OCI-LY1 (cell line): ENCODE measurements around the gene ERBB4.

Source experiments
- H2AFZ ChIP-seq: fragments of 200-600 bp; sonication (generic), shearing (Covaris generic); 2 replicates; pipeline ENCODE4 v1.6.0; 2014; ENCODE audit warnings: antibody characterized with exemption, mild to moderate bottlenecking, low read length
- H3F3A ChIP-seq: fragments of 200-600 bp; sonication (generic), shearing (Covaris generic); 2 replicates; pipeline ENCODE4 v1.6.0; 2014; ENCODE audit warnings: mild to moderate bottlenecking, antibody characterized with exemption, low read length, moderate library complexity; ENCODE audit not compliant: insufficient read depth
- H3K27ac ChIP-seq: fragments of 200-600 bp; sonication (generic); 2 replicates; pipeline ENCODE4 v1.5.1; 2014; ENCODE audit warnings: low read length, mixed run types, mild to moderate bottlenecking, low read depth; ENCODE audit not compliant: poor library complexity, severe bottlenecking
- H3K27me3 ChIP-seq: fragments of 200-600 bp; sonication (generic); 2 replicates; pipeline ENCODE4 v1.6.0; 2014; ENCODE audit warnings: antibody characterized with exemption, mild to moderate bottlenecking, low read length, moderate library complexity; ENCODE audit not compliant: insufficient read depth
- H3K36me3 ChIP-seq: fragments of 200-600 bp; sonication (generic); 2 replicates; pipeline ENCODE4 v1.6.1; 2014; ENCODE audit warnings: mild to moderate bottlenecking, antibody characterized with exemption, low read length, moderate library complexity, mixed read lengths; ENCODE audit not compliant: insufficient read depth
- H3K4me1 ChIP-seq: fragments of 200-600 bp; sonication (generic); 2 replicates; pipeline ENCODE4 v1.5.1; 2014; ENCODE audit warnings: mild to moderate bottlenecking, low read length, moderate library complexity; ENCODE audit not compliant: insufficient read depth, severe bottlenecking
- H3K4me2 ChIP-seq: fragments of 200-600 bp; sonication (generic), shearing (Covaris generic); 2 replicates; pipeline ENCODE4 v1.6.1; 2014; ENCODE audit warnings: low read length
- H3K4me3 ChIP-seq: fragments of 200-600 bp; sonication (generic); 2 replicates; pipeline ENCODE4 v1.5.1; 2014; ENCODE audit warnings: low read length, low read depth, mild to moderate bottlenecking, mixed read lengths; ENCODE audit not compliant: poor library complexity, severe bottlenecking
- H3K79me2 ChIP-seq: fragments of 200-600 bp; shearing (Covaris generic); 2 replicates; pipeline ENCODE4 v1.6.1; 2016; ENCODE audit warnings: mixed run types, low read length, mixed read lengths; ENCODE audit not compliant: insufficient read depth
- H3K9ac ChIP-seq: fragments of 200-600 bp; sonication (generic), shearing (Covaris generic); 2 replicates; pipeline ENCODE4 v1.6.1; 2014; ENCODE audit warnings: mild to moderate bottlenecking, low read length, mixed read lengths
- H3K9me2 ChIP-seq: fragments of 200-600 bp; sonication (generic), shearing (Covaris generic); 2 replicates; pipeline ENCODE4 v1.6.1; 2014; ENCODE audit warnings: low read depth, mild to moderate bottlenecking, low read length, mixed read lengths
- H3K9me3 ChIP-seq: fragments of 200-600 bp; shearing (Covaris generic); 2 replicates; pipeline ENCODE4 v1.6.1; 2014; ENCODE audit warnings: low read length, mixed read lengths
- H4K20me1 ChIP-seq: fragments of 200-600 bp; sonication (generic), shearing (Covaris generic); 2 replicates; pipeline ENCODE4 v1.6.0; 2016; ENCODE audit warnings: mild to moderate bottlenecking, low read length; ENCODE audit not compliant: insufficient read depth
- CTCF ChIP-seq: fragments of 200-600 bp; sonication (generic), shearing (Covaris generic); IDR thresholded peaks from 2 replicates; pipeline ENCODE4 v1.5.1; 2017; ENCODE audit warnings: mild to moderate bottlenecking, antibody characterized with exemption, low read length, moderate library complexity, mixed read lengths
- EZH2 ChIP-seq: fragments of 200-600 bp; sonication (generic), shearing (Covaris generic); IDR thresholded peaks from 2 replicates; pipeline ENCODE4 v1.8.0; 2017; ENCODE audit warnings: borderline replicate concordance, mixed run types, mild to moderate bottlenecking, antibody characterized with exemption, low read length, moderate library complexity, mixed read lengths

The ERBB4 gene

GRCh38 chr2:211864328-211864727, 674.3 kb downstream of the ERBB4 start:
- Histone ChIP-seq H3K27me3 (no peaks in the 10 kb centered on the region), H3K9me3 (no peaks in the 10 kb centered on the region), H3K27ac (no peak overlapping the region), H3F3A (0 out of 2 replicates have a peak, but pooled peaks cover 3% of the 10 kb centered on the region), H3K4me1 (no peaks in the 10 kb centered on the region), H3K9ac (no peak overlapping the region), H3K4me3 (no peak overlapping the region), H4K20me1 (no peaks in the 10 kb centered on the region), H3K79me2 (no peaks in the 10 kb centered on the region), H2AFZ (no peak overlapping the region), H3K4me2 (no peak overlapping the region), H3K36me3 (no peaks in the 10 kb centered on the region), H3K9me2 (no peaks in the 10 kb centered on the region)
- TF ChIP-seq CTCF, result no peak
- TF ChIP-seq EZH2, result no peak

- no peak overlapping the region for H3K4me2 ChIP-seq
- H3K36me3 ChIP-seq, result no peaks in the 10 kb centered on the region
- H3K27ac ChIP-seq, result no peak overlapping the region
- 0 out of 2 replicates have a peak, but pooled peaks cover 3% of the 10 kb centered on the region for H3F3A ChIP-seq
- no peak overlapping the region for H3K9ac ChIP-seq
- no peaks in the 10 kb centered on the region for H3K27me3 ChIP-seq
- TF ChIP-seq EZH2 (no peak), CTCF (no peak)
- no peaks in the 10 kb centered on the region for H3K79me2 ChIP-seq
- no peaks in the 10 kb centered on the region for H3K9me3 ChIP-seq
- no peaks in the 10 kb centered on the region for H3K4me1 ChIP-seq
- H3K4me3 ChIP-seq, result no peak overlapping the region
- no peak overlapping the region for H2AFZ ChIP-seq
- no peaks in the 10 kb centered on the region for H3K9me2 ChIP-seq
- H4K20me1 ChIP-seq, result no peaks in the 10 kb centered on the region
Measured at GRCh38 chr2:211860224-211860623, 678.4 kb downstream of the ERBB4 start.

GRCh38 chr2:211854832-211855231, 683.8 kb downstream of the ERBB4 start:
- H3K27ac ChIP-seq, result no peak overlapping the region
- no peak overlapping the region for H3K9ac ChIP-seq
- H2AFZ ChIP-seq, result no peak overlapping the region
- H3K36me3 ChIP-seq, result no peaks in the 10 kb centered on the region
- H3K27me3 ChIP-seq, result no peaks in the 10 kb centered on the region
- no peaks in the 10 kb centered on the region for H3K4me1 ChIP-seq
- H3K4me3 ChIP-seq, result no peak overlapping the region
- H3K9me3 ChIP-seq, result no peaks in the 10 kb centered on the region
- TF ChIP-seq EZH2 (no peak), CTCF (no peak)
- no peaks in the 10 kb centered on the region for H3K9me2 ChIP-seq
- H3K79me2 ChIP-seq, result no peaks in the 10 kb centered on the region
- no peaks in the 10 kb centered on the region for H4K20me1 ChIP-seq
- no peak overlapping the region for H3K4me2 ChIP-seq
- H3F3A ChIP-seq, result no peaks in the 10 kb centered on the region
